Activated CD4-positive, alpha-beta memory T cell treated with anti-CD3 and anti-CD28 coated beads, Interleukin-2, amount 10 ng/mL, durations not matched to agents 7 days and 5 days (primary cell): ENCODE measurements around the gene ATRNL1. TPM values are rescaled to one million over a fixed set of nuclear protein-coding genes. Genes with fewer than 3 reads are reported as not detected.
"Not testable (repeated sequence)": the region's sequence is repeated elsewhere in the genome, so short reads cannot be mapped to it uniquely, and the experiment has no call there.

Source experiments
- CTCF ChIA-PET: fragments of 350-600 bp; sonication (Branson Sonifier 250); formaldehyde crosslinking; loops from one replicate; lab custom pipeline; 2021; ENCODE audit warnings: antibody characterized with exemption, inconsistent platforms; lab: Charles Lee
- POLR2A ChIA-PET: fragments of 350-600 bp; sonication (Branson Sonifier 250); formaldehyde crosslinking; loops from one replicate; lab custom pipeline; 2021; ENCODE audit warnings: antibody characterized with exemption; lab: Charles Lee
- DNase-seq: peaks from one replicate; pipeline ENCODE4 v3.0.0-alpha.2; 2020
- H3K27ac Mint-ChIP-seq: one replicate; pipeline ENCODE4 v1.8.0; 2021; ENCODE audit warnings: mild to moderate bottlenecking, mixed read lengths
- H3K27me3 Mint-ChIP-seq: one replicate; pipeline ENCODE4 v1.8.0; 2021; ENCODE audit warnings: mixed read lengths
- H3K36me3 Mint-ChIP-seq: one replicate; pipeline ENCODE4 v1.8.0; 2021; ENCODE audit warnings: low read depth, mixed read lengths
- H3K4me1 Mint-ChIP-seq: one replicate; pipeline ENCODE4 v1.8.0; 2021; ENCODE audit warnings: mixed read lengths
- H3K4me3 Mint-ChIP-seq: one replicate; pipeline ENCODE4 v1.8.0; 2021; ENCODE audit warnings: mild to moderate bottlenecking, mixed read lengths
- H3K9me3 Mint-ChIP-seq: one replicate; pipeline ENCODE4 v1.8.0; 2021; ENCODE audit warnings: mixed read lengths
- total RNA-seq, 2 experiments: library from RNA; stranded (reverse); gene quantifications; one replicate each; pipeline ENCODE4 v1.2.3, GENCODE V29; 2021

The ATRNL1 gene
- total RNA-seq, 2 experiments from 2014 or later: 0.28 to 0.55 TPM

DNA sequence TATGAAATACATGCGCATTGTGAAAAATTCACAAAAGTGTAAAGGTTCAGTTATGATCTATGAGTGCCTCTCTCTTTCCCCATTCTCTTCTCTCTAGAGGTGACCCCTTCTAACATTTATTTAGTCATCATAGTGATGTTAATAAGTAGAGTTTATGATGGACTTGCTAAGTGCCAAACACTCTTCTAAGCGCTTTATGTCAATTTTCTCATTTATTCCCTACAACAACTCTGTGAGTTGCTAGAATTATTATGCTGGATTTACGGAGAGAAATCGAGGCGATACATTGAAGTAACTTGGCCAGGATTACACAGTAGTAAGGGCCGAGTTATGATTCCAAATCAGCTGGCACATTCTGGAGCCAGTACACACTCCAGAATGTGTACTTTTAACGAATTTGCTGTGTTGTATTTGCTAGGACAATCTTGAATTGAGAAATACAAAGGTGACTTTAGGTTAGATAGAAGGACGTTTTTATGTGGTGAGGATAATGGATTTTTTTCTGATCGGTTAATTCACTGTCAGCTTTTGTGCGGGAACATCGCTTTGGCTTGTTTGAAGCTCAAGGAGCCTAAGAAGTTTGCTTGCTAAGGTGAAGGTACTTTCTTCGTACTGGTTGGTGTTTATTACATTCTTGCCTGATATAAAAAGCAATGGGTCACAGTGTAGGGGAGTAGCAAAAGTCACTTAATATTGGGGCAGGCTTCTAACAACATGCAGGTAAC, 1.4 kb downstream of the ATRNL1 start:
- no peak for DNase-seq
- peak overlapping the region; percentile 49 for H3K4me3 Mint-ChIP-seq
- H3K9me3 Mint-ChIP-seq: no peaks in the 10 kb centered on the region
- CTCF ChIA-PET: no interaction called here
- POLR2A ChIA-PET: no interaction called here
- H3K27ac Mint-ChIP-seq: no peak overlapping the region
- no peaks in the 10 kb centered on the region for H3K36me3 Mint-ChIP-seq
- peaks cover 48% of the 10 kb centered on the region for H3K27me3 Mint-ChIP-seq
- peaks cover 8% of the 10 kb centered on the region for H3K4me1 Mint-ChIP-seq

DNA sequence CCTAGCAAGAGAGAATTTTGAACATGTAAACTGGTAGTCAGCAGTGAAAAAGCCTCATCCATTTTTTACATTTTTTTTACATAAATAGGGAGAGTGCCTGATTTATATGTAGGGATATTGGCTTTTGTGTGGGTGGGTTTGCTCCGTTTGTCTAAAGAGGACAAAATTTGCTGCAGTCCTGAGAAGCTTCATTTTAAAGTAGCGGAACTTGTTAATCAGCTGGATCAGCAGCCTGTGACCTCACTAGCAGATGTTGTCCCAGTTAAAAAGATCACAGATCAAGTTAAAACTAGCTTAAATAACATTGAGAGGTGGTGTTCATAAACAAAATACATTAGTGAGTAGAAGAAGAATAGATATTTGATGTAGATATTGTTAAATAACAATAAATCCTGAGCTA, 2.6 kb downstream of the ATRNL1 start:
- peaks cover 8% of the 10 kb centered on the region for H3K4me1 Mint-ChIP-seq
- no peak overlapping the region for H3K27ac Mint-ChIP-seq
- peaks cover 46% of the 10 kb centered on the region for H3K27me3 Mint-ChIP-seq
- POLR2A ChIA-PET: no interaction called here
- no peaks in the 10 kb centered on the region for H3K9me3 Mint-ChIP-seq
- DNase-seq: no peak
- CTCF ChIA-PET: interaction anchor here (0.7 to 1.5 kb wide), 2 partner anchors 218 to 626 kb away, joined by 3 to 4 read pairs; no protein-coding TSS in a partner anchor
- no peaks in the 10 kb centered on the region for H3K36me3 Mint-ChIP-seq
- H3K4me3 Mint-ChIP-seq: no peak overlapping the region

GRCh38 chr10:115103700-115104099, 10.5 kb downstream of the ATRNL1 start:
- Mint-ChIP-seq H3K27ac (no peak overlapping the region), H3K9me3 (peaks cover 11% of the 10 kb centered on the region), H3K4me3 (no peak overlapping the region), H3K36me3 (no peaks in the 10 kb centered on the region), H3K27me3 (peaks cover 17% of the 10 kb centered on the region), H3K4me1 (no peaks in the 10 kb centered on the region)
- no peak for DNase-seq
- ChIA-PET POLR2A (no interaction called here), CTCF (no interaction called here)

DNA sequence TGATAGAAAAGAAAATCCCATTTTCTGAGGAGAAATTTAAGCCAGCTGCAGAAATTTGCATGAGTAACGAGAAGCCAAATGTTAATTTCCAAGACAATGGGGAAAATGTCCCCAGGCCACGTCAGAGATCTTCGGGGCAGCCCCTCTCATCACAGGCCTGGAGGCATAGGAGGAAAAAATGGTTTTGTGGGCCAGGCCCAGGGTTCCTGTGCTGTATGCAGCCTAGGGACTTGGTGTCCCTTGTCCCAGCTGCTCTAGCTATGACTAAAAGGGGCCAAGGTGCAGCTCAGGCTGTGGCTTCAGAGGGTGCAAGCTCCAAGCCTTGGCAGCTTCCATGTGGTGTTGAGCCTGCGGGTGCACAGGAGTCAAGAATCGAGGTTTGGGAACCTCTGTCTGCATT, 12.2 kb downstream of the ATRNL1 start:
- H3K9me3 Mint-ChIP-seq: peaks cover 11% of the 10 kb centered on the region
- H3K4me1 Mint-ChIP-seq, DNase-seq, H3K36me3 Mint-ChIP-seq, H3K4me3 Mint-ChIP-seq, CTCF ChIA-PET, POLR2A ChIA-PET, H3K27ac Mint-ChIP-seq: not testable (repeated sequence)
- peaks cover 15% of the 10 kb centered on the region for H3K27me3 Mint-ChIP-seq

GRCh38 chr10:115107830-115108229, 14.7 kb downstream of the ATRNL1 start:
- Mint-ChIP-seq H3K9me3 (peaks cover 11% of the 10 kb centered on the region), H3K27ac (no peak overlapping the region), H3K36me3 (no peaks in the 10 kb centered on the region), H3K27me3 (peaks cover 6% of the 10 kb centered on the region), H3K4me3 (no peak overlapping the region), H3K4me1 (no peaks in the 10 kb centered on the region)
- DNase-seq: no peak
- ChIA-PET POLR2A (no interaction called here), CTCF (no interaction called here)

- peaks cover 25% of the 10 kb centered on the region for H3K27me3 Mint-ChIP-seq
- POLR2A ChIA-PET: no interaction called here
- CTCF ChIA-PET: no interaction called here
- H3K27ac Mint-ChIP-seq: no peak overlapping the region
- H3K4me1 Mint-ChIP-seq: no peaks in the 10 kb centered on the region
- DNase-seq: no peak
- H3K9me3 Mint-ChIP-seq: no peaks in the 10 kb centered on the region
- no peak overlapping the region for H3K4me3 Mint-ChIP-seq
- H3K36me3 Mint-ChIP-seq: no peaks in the 10 kb centered on the region
These were observed 24.1 kb downstream of the ATRNL1 start for GRCh38 chr10:115117301-115117700.

- H3K36me3 Mint-ChIP-seq: no peaks in the 10 kb centered on the region
These were observed 25.2 kb downstream of the ATRNL1 start for GRCh38 chr10:115118346-115118745.

GRCh38 chr10:115125505-115125904, 32.3 kb downstream of the ATRNL1 start:
- Mint-ChIP-seq H3K9me3 (no peaks in the 10 kb centered on the region), H3K4me3 (no peak overlapping the region), H3K36me3 (no peaks in the 10 kb centered on the region), H3K27ac (no peak overlapping the region), H3K27me3 (no peaks in the 10 kb centered on the region), H3K4me1 (no peaks in the 10 kb centered on the region)
- DNase-seq: no peak
- CTCF ChIA-PET: no interaction called here
- POLR2A ChIA-PET: no interaction called here

More at GRCh38 chr10:115118346-115118745, 25.2 kb downstream of the ATRNL1 start:
- Mint-ChIP-seq H3K9me3 (no peaks in the 10 kb centered on the region), H3K27me3 (peaks cover 19% of the 10 kb centered on the region), H3K27ac (no peak overlapping the region), H3K4me1 (no peaks in the 10 kb centered on the region), H3K4me3 (no peak overlapping the region)
- CTCF ChIA-PET: no interaction called here
- POLR2A ChIA-PET: no interaction called here
- no peak for DNase-seq

- POLR2A ChIA-PET: no interaction called here
- Mint-ChIP-seq H3K36me3 (no peaks in the 10 kb centered on the region), H3K4me1 (no peaks in the 10 kb centered on the region), H3K9me3 (no peaks in the 10 kb centered on the region), H3K27me3 (peaks cover 12% of the 10 kb centered on the region), H3K4me3 (no peak overlapping the region), H3K27ac (no peak overlapping the region)
- CTCF ChIA-PET: interaction anchor here (0.8 to 1.8 kb wide), 5 partner anchors 250 to 826 kb away, joined by 4 to 16 read pairs (median 7); no protein-coding TSS in a partner anchor
- no peak for DNase-seq
These were observed 36.6 kb downstream of the ATRNL1 start for GRCh38 chr10:115129752-115130151.

- no peak overlapping the region for H3K27ac Mint-ChIP-seq
- no peaks in the 10 kb centered on the region for H3K9me3 Mint-ChIP-seq
- DNase-seq: no peak
- H3K4me1 Mint-ChIP-seq: no peaks in the 10 kb centered on the region
- peaks cover 13% of the 10 kb centered on the region for H3K27me3 Mint-ChIP-seq
- ChIA-PET POLR2A (no interaction called here), CTCF (interaction anchor here (0.8 kb wide), 1 partner anchor 258 kb away, joined by 4 read pairs; no protein-coding TSS in a partner anchor)
- no peak overlapping the region for H3K4me3 Mint-ChIP-seq
- H3K36me3 Mint-ChIP-seq: no peaks in the 10 kb centered on the region
These were observed 43.5 kb downstream of the ATRNL1 start for GRCh38 chr10:115136616-115137015.

DNA sequence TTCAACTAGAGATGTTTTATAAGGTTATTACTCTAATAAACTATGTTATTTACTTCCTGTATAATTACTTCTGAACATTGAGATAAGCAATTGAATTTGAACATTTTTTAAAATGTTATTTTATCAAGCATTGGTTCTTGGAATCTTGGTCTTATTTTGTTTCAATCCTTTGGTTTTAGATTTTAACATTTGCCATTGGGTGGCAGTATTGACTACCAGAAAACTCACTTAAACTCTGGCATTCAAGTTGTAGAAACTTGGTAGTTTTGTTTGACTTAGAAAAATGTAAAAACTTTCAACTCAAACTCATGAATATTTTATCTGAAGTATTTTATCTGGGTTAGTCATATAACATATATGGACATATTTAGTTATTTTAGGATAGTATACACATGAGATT, 48.1 kb downstream of the ATRNL1 start:
- Mint-ChIP-seq H3K27ac (no peak overlapping the region), H3K4me1 (no peaks in the 10 kb centered on the region), H3K36me3 (no peaks in the 10 kb centered on the region), H3K9me3 (no peaks in the 10 kb centered on the region), H3K27me3 (peaks cover 1% of the 10 kb centered on the region), H3K4me3 (no peak overlapping the region)
- ChIA-PET POLR2A (no interaction called here), CTCF (no interaction called here)
- no peak for DNase-seq

DNA sequence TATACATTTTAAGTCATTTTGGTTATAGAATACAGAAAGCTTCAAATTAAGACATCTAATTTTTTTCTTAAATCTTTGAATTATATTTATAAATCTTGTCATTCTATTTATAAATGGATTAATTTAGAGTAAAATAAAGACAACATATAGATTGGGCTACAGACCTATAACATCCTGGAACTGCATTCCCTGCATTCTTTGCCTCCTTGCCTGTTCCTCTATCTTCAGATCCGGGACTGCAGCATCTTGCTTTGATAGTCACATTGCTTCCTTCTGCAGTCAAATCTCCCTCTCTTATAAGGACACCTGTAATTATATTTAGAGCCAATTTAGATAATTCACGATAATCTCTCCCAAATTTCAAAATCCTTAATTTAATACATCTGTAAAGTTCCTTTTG, 64.2 kb downstream of the ATRNL1 start:
- no peak overlapping the region for H3K4me3 Mint-ChIP-seq
- no peaks in the 10 kb centered on the region for H3K9me3 Mint-ChIP-seq
- ChIA-PET CTCF (no interaction called here), POLR2A (no interaction called here)
- H3K27me3 Mint-ChIP-seq: peaks cover 4% of the 10 kb centered on the region
- H3K4me1 Mint-ChIP-seq: no peaks in the 10 kb centered on the region
- no peak for DNase-seq
- no peak overlapping the region for H3K27ac Mint-ChIP-seq
- H3K36me3 Mint-ChIP-seq: no peaks in the 10 kb centered on the region

GRCh38 chr10:115163129-115163528, 70.0 kb downstream of the ATRNL1 start:
- Mint-ChIP-seq H3K36me3 (no peaks in the 10 kb centered on the region), H3K9me3 (no peaks in the 10 kb centered on the region), H3K4me1 (no peaks in the 10 kb centered on the region), H3K4me3 (no peak overlapping the region), H3K27me3 (peaks cover 3% of the 10 kb centered on the region), H3K27ac (no peak overlapping the region)
- POLR2A ChIA-PET: no interaction called here
- CTCF ChIA-PET: no interaction called here
- no peak for DNase-seq

- Mint-ChIP-seq H3K36me3 (no peaks in the 10 kb centered on the region), H3K4me1 (no peaks in the 10 kb centered on the region), H3K27ac (no peak overlapping the region), H3K27me3 (peaks cover 3% of the 10 kb centered on the region), H3K9me3 (no peaks in the 10 kb centered on the region), H3K4me3 (no peak overlapping the region)
- no peak for DNase-seq
- ChIA-PET CTCF (no interaction called here), POLR2A (no interaction called here)
These were observed 71.1 kb downstream of the ATRNL1 start for GRCh38 chr10:115164220-115164619.
